Muscle layer of colon (tissue), 2 donors: ENCODE data around the gene CAPZB.

Source experiments
- H3K27ac ChIP-seq: one replicate; pipeline ENCODE4 v1.7.0; 2013; ENCODE audit warnings: low read depth, mild to moderate bottlenecking, low read length, moderate library complexity
- H3K27me3 ChIP-seq, 2 donors: one replicate each; pipeline ENCODE4 v1.7.0; 2013; ENCODE audit warnings: low read length in 2 of 2, mild to moderate bottlenecking in 2 of 2; ENCODE audit not compliant: insufficient read depth in 2 of 2, control insufficient read depth in 1 of 2
- H3K36me3 ChIP-seq: one replicate; pipeline ENCODE4 v1.7.0; 2013; ENCODE audit warnings: mild to moderate bottlenecking, low read length; ENCODE audit not compliant: insufficient read depth
- H3K4me1 ChIP-seq: one replicate; pipeline ENCODE4 v1.7.0; 2013; ENCODE audit warnings: mild to moderate bottlenecking, low read length; ENCODE audit not compliant: insufficient read depth
- H3K4me3 ChIP-seq, 2 donors: one replicate each; pipeline ENCODE4 v1.7.0; 2013; ENCODE audit warnings: low read length in 2 of 2, low read depth in 1 of 2, mild to moderate bottlenecking in 1 of 2, moderate library complexity in 1 of 2
- H3K9ac ChIP-seq: one replicate; pipeline ENCODE4 v1.7.0; 2013; ENCODE audit warnings: low read length
- H3K9me3 ChIP-seq: one replicate; pipeline ENCODE4 v1.7.0; 2013; ENCODE audit warnings: mild to moderate bottlenecking, low read length
- donor health status: abdominal sarcoma.
- donor health status: Adenocarcinoma of cecum.

The CAPZB gene

GRCh38 chr1:19466112-19466561 lies 19.2 kb downstream of the CAPZB start:
- peaks cover 77% of the 10 kb centered on the region for H3K4me1 ChIP-seq
- no peaks in the 10 kb centered on the region for H3K27me3 ChIP-seq

GRCh38 chr1:19465650-19466049 lies 19.7 kb downstream of the CAPZB start:
- Histone ChIP-seq H3K36me3 (peaks cover 5% of the 10 kb centered on the region), H3K4me3 (no peak overlapping the region), H3K9ac (no peak overlapping the region), H3K27me3 (no peaks in the 10 kb centered on the region), H3K27ac (peak overlapping the region; percentile 38), H3K9me3 (no peaks in the 10 kb centered on the region), H3K4me1 (peaks cover 72% of the 10 kb centered on the region)

More at GRCh38 chr1:19466112-19466561, 19.2 kb downstream of the CAPZB start:
- peaks cover 5% of the 10 kb centered on the region for H3K36me3 ChIP-seq
- H3K4me3 ChIP-seq, result no peak overlapping the region
- H3K27ac ChIP-seq, result peak overlapping the region; percentile 38
- H3K9me3 ChIP-seq, result no peaks in the 10 kb centered on the region
- H3K9ac ChIP-seq, result no peak overlapping the region

- H3K9ac ChIP-seq, result no peak overlapping the region
- H3K4me3 ChIP-seq, result no peak overlapping the region
- peaks cover 67% of the 10 kb centered on the region for H3K4me1 ChIP-seq
- peaks cover under 1% of the 10 kb centered on the region for H3K36me3 ChIP-seq
- H3K27ac ChIP-seq, result peak overlapping the region; percentile 14
- no peaks in the 10 kb centered on the region for H3K27me3 ChIP-seq
- no peaks in the 10 kb centered on the region for H3K9me3 ChIP-seq
These were observed 20.2 kb downstream of the CAPZB start for GRCh38 chr1:19465123-19465522.

GRCh38 chr1:19464696-19465095 lies 20.6 kb downstream of the CAPZB start:
- Histone ChIP-seq H3K4me3 (no peak overlapping the region), H3K4me1 (peaks cover 66% of the 10 kb centered on the region), H3K27me3 (no peaks in the 10 kb centered on the region), H3K27ac (peak overlapping the region; percentile 14), H3K9ac (no peak overlapping the region), H3K36me3 (no peaks in the 10 kb centered on the region), H3K9me3 (no peaks in the 10 kb centered on the region)

DNA sequence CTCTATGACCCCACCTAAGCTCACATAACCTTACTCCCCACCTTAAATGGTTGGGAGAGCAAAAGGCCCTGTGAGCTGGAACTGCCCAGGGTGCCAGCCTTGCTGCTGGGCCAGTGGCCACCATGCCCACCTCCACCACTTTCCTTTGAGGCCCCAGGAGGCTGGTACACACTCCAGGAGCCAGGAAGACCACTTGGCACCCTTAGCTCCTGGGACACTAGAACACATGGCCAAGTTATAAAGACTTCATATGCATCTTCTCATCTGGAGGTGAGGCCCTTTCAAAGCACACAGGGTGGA lies 21.9 kb downstream of the CAPZB start:
- Histone ChIP-seq H3K27me3 (no peaks in the 10 kb centered on the region), H3K9me3 (no peaks in the 10 kb centered on the region), H3K4me3 (no peak overlapping the region), H3K27ac (peak overlapping the region; percentile 3), H3K4me1 (peaks cover 66% of the 10 kb centered on the region), H3K36me3 (no peaks in the 10 kb centered on the region), H3K9ac (no peak overlapping the region)

GRCh38 chr1:19462781-19463503 lies 22.4 kb downstream of the CAPZB start:
- no peaks in the 10 kb centered on the region for H3K9me3 ChIP-seq
- H3K27ac ChIP-seq, result peak overlapping the region; percentile 3
- H3K9ac ChIP-seq, result no peak overlapping the region
- no peak overlapping the region for H3K4me3 ChIP-seq
- no peaks in the 10 kb centered on the region for H3K36me3 ChIP-seq
- peaks cover 64% of the 10 kb centered on the region for H3K4me1 ChIP-seq
- no peaks in the 10 kb centered on the region for H3K27me3 ChIP-seq

DNA sequence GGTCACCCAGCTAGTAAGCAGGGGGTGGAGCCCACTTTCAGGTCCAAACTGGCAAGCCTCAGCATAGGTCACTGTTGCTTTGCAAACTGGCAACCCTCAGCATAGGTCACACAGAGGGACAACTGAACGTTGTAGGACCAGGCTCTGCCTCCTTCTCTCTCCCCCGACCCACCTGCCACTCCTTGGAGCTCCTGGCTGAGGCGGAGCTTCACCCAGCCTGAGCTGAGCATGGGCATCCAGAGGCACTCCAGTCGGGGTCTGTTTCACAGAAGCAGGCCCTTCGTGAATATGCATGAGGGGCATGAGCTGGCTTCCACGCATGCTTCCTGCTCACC lies 24.2 kb downstream of the CAPZB start:
- H3K27ac ChIP-seq, result no peak overlapping the region
- H3K4me3 ChIP-seq, result no peak overlapping the region
- no peak overlapping the region for H3K9ac ChIP-seq
- no peaks in the 10 kb centered on the region for H3K9me3 ChIP-seq
- no peaks in the 10 kb centered on the region for H3K36me3 ChIP-seq
- H3K27me3 ChIP-seq, result no peaks in the 10 kb centered on the region
- H3K4me1 ChIP-seq, result peaks cover 67% of the 10 kb centered on the region

GRCh38 chr1:19460535-19461219 lies 24.7 kb downstream of the CAPZB start:
- Histone ChIP-seq H3K27ac (no peak overlapping the region), H3K4me1 (peaks cover 67% of the 10 kb centered on the region)

GRCh38 chr1:19458815-19459417 lies 26.4 kb downstream of the CAPZB start:
- no peaks in the 10 kb centered on the region for H3K9me3 ChIP-seq
- no peak overlapping the region for H3K9ac ChIP-seq
- no peaks in the 10 kb centered on the region for H3K36me3 ChIP-seq
- H3K4me3 ChIP-seq, result no peak overlapping the region
- H3K4me1 ChIP-seq, result peaks cover 72% of the 10 kb centered on the region
- H3K27ac ChIP-seq, result peak overlapping the region; percentile 19
- no peaks in the 10 kb centered on the region for H3K27me3 ChIP-seq

More at GRCh38 chr1:19460535-19461219, 24.7 kb downstream of the CAPZB start:
- H3K9ac ChIP-seq, result no peak overlapping the region
- H3K27me3 ChIP-seq, result no peaks in the 10 kb centered on the region
- no peaks in the 10 kb centered on the region for H3K36me3 ChIP-seq
- no peak overlapping the region for H3K4me3 ChIP-seq
- no peaks in the 10 kb centered on the region for H3K9me3 ChIP-seq

DNA sequence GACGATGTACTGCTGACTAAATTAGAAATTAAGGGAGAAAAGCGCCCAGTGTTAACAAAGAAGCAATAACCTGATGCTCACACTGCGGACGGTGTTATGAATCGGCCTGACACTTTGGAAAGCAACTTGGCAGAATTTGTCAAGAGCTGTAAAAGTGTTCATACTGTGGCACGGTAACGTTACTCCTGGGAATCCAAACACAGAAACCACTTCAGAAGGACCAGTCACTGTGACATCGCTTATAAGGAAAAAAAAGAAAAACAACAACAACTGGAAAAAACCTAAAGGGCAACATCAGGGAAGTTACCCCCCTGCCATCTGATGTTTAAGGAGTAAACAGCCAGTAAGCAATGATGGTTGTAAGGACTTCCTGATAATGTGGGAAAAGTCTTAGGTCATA lies 27.7 kb downstream of the CAPZB start:
- no peaks in the 10 kb centered on the region for H3K36me3 ChIP-seq
- no peaks in the 10 kb centered on the region for H3K9me3 ChIP-seq
- H3K4me3 ChIP-seq, result no peak overlapping the region
- H3K27me3 ChIP-seq, result no peaks in the 10 kb centered on the region
- H3K27ac ChIP-seq, result no peak overlapping the region
- no peak overlapping the region for H3K9ac ChIP-seq
- peaks cover 73% of the 10 kb centered on the region for H3K4me1 ChIP-seq

GRCh38 chr1:19456968-19457441 lies 28.3 kb downstream of the CAPZB start:
- peaks cover 76% of the 10 kb centered on the region for H3K4me1 ChIP-seq
- H3K9ac ChIP-seq, result no peak overlapping the region
- H3K27ac ChIP-seq, result peak overlapping the region; percentile 46
- no peaks in the 10 kb centered on the region for H3K9me3 ChIP-seq
- H3K4me3 ChIP-seq, result no peak overlapping the region
- no peaks in the 10 kb centered on the region for H3K36me3 ChIP-seq
- no peaks in the 10 kb centered on the region for H3K27me3 ChIP-seq
